Measurements from ENCODE around the gene BDKRB2. TPM values are rescaled to one million over a fixed set of nuclear protein-coding genes. Genes with fewer than 3 reads are reported as not detected.

Gene BDKRB2
- total and polyA plus RNA-seq, 2 donors (not counting 1 experiment from before 2014, with no cell fraction given): not detected

GRCh38 chr14:96166461-96167223 is 38.0 kb upstream of the BDKRB2 start:
- no peaks in the 10 kb centered on the region for H4K20me1 ChIP-seq (ENCODE audit: control insufficient read depth, insufficient read depth, low read length, poor library complexity, severe bottlenecking)
- H3K27ac Mint-ChIP-seq: no peak overlapping the region
- H3K9me3 ChIP-seq (ENCODE audit: control extremely low read depth in 1 of 3, control insufficient read depth in 2 of 3, insufficient read depth in 1 of 3, low read length in 2 of 3): no peaks in the 10 kb centered on the region
- no peak overlapping the region for H2AFZ ChIP-seq (ENCODE audit: insufficient read depth, low read depth, low read length, poor library complexity, severe bottlenecking)
- H3K9ac ChIP-seq (ENCODE audit: low read length): no peak overlapping the region
- H3K27ac ChIP-seq (ENCODE audit: low read length in 2 of 2): no peak overlapping the region
- H3K27me3 ChIP-seq (replicated peaks in 1 of 4; ENCODE audit: control extremely low read depth in 1 of 4, control insufficient read depth in 3 of 4, insufficient read depth in 4 of 4, low read length in 3 of 4): peaks cover 0 to 2% (median 0%) of the 10 kb centered on the region in 4 experiments
- no peak overlapping the region for H3K4me2 ChIP-seq (replicated peaks; ENCODE audit: low read depth, low read length, poor library complexity, severe bottlenecking)
- no peak for TF ChIP-seq CTCF (IDR thresholded peaks at IDR 0.05)
- TF ChIP-seq EZH2 (IDR thresholded peaks at IDR 0.05; ENCODE audit: borderline replicate concordance, insufficient read depth, low read depth, low read length, poor library complexity, severe bottlenecking): no peak
- no peak overlapping the region for H3K4me3 Mint-ChIP-seq
- intact Hi-C loops (cut with micrococcal nuclease): no loop called here
- no peaks in the 10 kb centered on the region for H3K36me3 ChIP-seq (replicated peaks in 1 of 2; ENCODE audit: control extremely low read depth in 1 of 2, control insufficient read depth in 1 of 2, extremely low read depth in 1 of 2, insufficient read depth in 2 of 2, low read length in 1 of 2)
- H3K27me3 Mint-ChIP-seq: peaks cover 10% of the 10 kb centered on the region
- no peak overlapping the region for H3K4me3 ChIP-seq (ENCODE audit: control extremely low read depth in 1 of 5, extremely low read depth in 1 of 5, insufficient read depth in 1 of 5, low read depth in 2 of 5, low read length in 4 of 5)
- no peak for DNase-seq
- no peak for ATAC-seq (ENCODE audit: low read depth)
- WGBS (ENCODE audit: insufficient coverage): 92% methylated on average over 8 of the region's 10 CpGs
- no peaks in the 10 kb centered on the region for H3K79me2 ChIP-seq (ENCODE audit: control insufficient read depth, insufficient read depth, low read length)
- no peaks in the 10 kb centered on the region for H3K4me1 Mint-ChIP-seq
- ChIA-PET CTCF (no interaction called here), POLR2A (no interaction called here)
- no peaks in the 10 kb centered on the region for H3K4me1 ChIP-seq (ENCODE audit: control insufficient read depth in 2 of 2, insufficient read depth in 2 of 2, low read length in 2 of 2)
- H3K9me3 Mint-ChIP-seq (ENCODE audit: insufficient read depth): no peaks in the 10 kb centered on the region

All from B cell (primary cell).